GM12875 (cell line): ENCODE measurements around the gene TPMT.

Experiments used
- H3K4me3 ChIP-seq: one replicate; pipeline ENCODE4 v1.5.1; 2011; ENCODE audit warnings: low read depth, low read length, control low read depth
- CTCF ChIP-seq: IDR thresholded peaks from 2 replicates; pipeline ENCODE4 v1.5.1; 2011; ENCODE audit warnings: low read depth, mild to moderate bottlenecking, control low read depth, inconsistent platforms, low read length, moderate library complexity, borderline replicate concordance; ENCODE audit not compliant: insufficient read depth

TPMT gene

GRCh38 chr6:18081025-18081668 lies 73.7 kb downstream of the TPMT start:
- TF ChIP-seq CTCF: no peak
- H3K4me3 ChIP-seq: no peak overlapping the region

DNA sequence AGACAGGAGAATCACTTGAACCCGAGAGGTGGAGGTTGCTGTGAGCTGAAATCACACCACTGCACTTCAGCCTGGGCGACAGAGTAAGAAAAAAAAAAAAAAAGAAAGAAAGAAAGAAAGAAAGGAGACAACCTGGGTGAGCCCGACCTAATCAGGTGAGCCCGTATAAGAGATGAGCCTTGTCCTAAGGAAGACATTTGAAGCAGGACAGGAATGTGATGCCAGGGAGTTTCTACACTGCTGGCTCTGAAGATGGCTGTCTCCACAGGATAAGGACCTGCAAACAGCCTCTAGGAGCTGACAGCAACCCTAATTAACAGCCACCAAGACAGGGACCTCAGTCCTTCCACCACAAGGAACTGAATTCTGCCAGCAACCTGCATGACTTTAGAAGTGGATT lies 74.3 kb downstream of the TPMT start:
- H3K4me3 ChIP-seq: no peak overlapping the region
- TF ChIP-seq CTCF: no peak

- no peak overlapping the region for H3K4me3 ChIP-seq
- TF ChIP-seq CTCF: no peak
These were observed 76.0 kb downstream of the TPMT start for GRCh38 chr6:18078866-18079265.
